EH (cell line): ENCODE measurements around the gene PRR5L.
A peak's percentile ranks its signal among the peaks of the same experiment; 100 is the strongest.
"Not testable (repeated sequence)": the region's sequence is repeated elsewhere in the genome, so short reads cannot be mapped to it uniquely, and the experiment has no call there.

Source experiments
- DNase-seq: peaks from one replicate; pipeline ENCODE4 v3.0.0-alpha.2; 2015; ENCODE audit warnings: low read depth

Gene PRR5L

GRCh38 chr11:36462321-36462720, 166.2 kb downstream of the PRR5L start:
- DNase-seq: no peak

DNA sequence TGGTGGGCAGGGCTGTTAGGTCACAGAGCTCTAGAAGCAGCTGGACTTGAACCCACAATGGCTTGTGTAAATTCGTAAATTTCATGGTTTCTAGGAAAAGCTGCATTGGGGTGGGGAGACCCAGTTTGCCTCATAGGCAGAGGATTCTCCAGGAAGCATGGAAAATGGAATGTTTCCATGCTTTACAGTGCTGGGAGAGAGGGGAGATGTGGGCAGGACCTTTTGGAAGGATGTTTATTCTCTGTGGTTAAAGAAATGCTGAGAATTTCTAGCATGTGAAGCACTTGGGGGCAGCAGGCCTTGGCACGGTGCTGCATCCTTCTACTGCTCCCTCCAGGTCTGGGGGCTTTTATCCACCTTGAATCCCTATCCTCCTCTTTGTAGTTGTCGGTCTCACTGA, 167.7 kb downstream of the PRR5L start:
- peak; percentile 82 for DNase-seq

- DNase-seq: no peak
Measured at GRCh38 chr11:36464720-36465119, 168.6 kb downstream of the PRR5L start.

GRCh38 chr11:36465449-36466163, 169.5 kb downstream of the PRR5L start:
- DNase-seq: peak; percentile 32

DNA sequence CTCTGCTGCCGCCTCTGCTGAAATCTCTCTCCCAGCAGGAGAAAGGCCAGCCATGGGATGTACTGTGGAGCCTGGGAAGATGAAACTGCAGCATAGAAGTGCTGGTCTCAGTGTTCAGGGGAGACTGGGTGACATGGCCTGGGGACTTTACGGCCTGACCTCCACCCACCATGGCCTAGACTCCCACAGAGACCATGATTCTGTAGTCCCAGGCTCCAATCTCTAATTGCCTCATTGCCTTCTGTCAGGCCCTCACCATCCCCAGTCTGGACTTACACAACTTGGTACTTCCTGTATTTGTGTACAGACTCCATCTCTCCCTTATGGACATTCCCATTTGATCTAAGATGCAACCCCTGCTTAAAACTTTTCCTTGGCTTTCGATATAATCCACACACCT, 170.9 kb downstream of the PRR5L start:
- no peak for DNase-seq

GRCh38 chr11:36467916-36468315, 171.8 kb downstream of the PRR5L start:
- no peak for DNase-seq

GRCh38 chr11:36469063-36469462, 173.0 kb downstream of the PRR5L start:
- DNase-seq: peak; percentile 27

DNA sequence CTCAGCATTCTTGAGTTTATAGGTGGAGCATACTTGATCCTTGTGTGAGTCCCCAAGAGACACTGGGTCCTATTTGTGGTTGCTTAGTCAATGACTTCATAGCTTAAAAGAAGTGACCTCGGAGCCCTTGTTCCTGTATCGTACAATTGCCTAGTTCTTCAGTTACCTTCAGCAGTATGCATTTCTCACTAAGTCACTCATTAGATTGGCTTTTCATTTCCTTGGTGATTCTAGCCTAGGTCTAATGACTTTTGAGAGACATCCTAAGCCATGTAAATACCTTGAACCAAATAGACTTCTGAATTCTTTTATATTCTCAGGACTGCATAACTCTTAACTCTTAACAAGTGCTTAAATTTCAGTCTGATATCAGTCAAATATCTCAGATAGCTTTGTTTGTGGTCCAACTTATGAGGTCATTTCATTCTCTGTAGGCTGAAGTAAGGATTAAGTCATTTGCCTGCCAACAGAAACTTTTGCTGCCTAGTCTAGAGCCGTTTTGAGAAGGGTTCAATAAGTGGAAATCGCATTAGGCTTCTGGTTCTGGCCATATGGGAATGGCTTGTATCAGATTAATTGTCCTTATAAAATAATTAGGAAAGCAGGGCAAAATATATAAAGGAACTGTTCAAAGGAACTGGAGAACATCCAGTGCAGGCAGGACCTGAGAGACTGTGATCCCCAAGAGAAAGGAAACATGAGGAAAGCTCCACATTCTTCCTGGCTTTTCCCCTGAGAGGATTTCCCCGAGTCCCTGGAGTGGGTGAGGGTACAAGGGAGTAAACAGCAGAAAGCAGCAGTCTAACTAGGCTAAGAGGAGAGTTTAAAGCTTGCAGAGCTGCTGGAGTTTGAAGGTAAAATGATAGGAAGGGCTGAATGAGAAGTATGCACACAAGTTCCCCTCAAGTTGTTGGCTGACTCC, 174.1 kb downstream of the PRR5L start:
- peak; percentile 74 for DNase-seq

DNA sequence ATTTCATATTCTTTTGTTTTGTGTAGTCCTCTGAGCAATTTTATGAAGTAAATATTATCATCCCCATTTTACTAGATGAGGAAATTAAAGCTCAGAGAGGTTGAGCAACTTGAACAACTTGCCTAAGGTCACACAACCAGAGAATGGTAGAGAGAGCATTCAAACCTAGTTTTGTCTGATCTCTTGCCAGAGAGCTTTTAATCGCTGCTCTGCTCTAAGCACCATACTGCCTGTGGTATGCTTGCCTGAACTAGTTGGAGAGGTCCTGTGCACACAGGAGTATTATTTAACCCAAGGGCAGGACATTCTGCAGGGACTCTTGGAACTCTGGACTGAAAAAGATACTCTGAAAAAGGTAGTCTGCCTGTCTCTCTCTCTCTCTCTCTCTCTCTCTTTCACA, 175.5 kb downstream of the PRR5L start:
- no peak for DNase-seq

GRCh38 chr11:36475192-36475591, 179.1 kb downstream of the PRR5L start:
- peak; percentile 46 for DNase-seq

DNA sequence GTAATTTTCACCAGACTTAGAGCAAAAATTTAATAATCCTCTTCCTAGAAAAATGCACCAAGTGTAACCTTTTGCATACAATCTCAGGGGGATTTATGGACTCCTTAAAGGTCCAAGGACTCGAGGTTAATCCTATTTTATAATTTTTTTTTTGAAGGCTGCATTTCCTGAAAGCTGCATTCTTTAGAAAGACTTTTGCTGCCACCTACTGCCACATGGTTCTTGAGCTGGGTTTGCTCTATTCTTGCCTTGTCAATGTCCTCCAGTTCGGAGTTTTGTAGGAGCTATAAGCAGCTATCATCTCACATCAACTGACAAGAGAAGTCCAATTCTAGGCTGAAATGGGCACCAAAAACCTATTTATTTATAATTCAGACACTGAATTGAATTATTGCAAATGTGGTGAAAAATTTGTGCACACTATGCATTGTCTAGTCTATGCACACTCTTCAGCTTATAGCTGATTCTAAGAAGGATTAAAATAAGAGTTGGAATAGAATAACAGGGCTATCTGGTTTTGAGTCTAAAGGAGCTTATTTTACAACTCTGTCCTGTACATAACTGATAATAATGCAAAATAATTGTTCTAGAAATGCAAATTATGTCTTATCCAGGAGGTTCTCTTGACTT, 182.7 kb downstream of the PRR5L start:
- DNase-seq: peak; percentile 66

GRCh38 chr11:36480833-36481232, 184.7 kb downstream of the PRR5L start:
- no peak for DNase-seq

DNA sequence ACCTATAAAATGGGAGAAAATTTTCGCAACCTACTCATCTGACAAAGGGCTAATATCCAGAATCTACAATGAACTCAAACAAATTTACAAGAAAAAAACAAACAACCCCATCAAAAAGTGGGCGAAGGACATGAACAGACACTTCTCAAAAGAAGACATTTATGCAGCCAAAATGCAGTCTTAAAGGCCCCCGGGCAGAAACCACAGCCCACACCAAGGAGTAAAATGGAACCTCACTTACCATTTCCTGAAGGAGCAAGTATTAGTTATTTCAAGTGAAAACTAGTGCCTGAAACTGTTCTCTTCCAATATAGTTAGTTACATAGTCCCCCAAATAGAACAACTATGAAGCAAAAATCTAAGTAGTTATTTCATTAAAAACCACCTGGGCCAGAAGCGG, 187.0 kb downstream of the PRR5L start:
- not testable (repeated sequence) for DNase-seq

DNA sequence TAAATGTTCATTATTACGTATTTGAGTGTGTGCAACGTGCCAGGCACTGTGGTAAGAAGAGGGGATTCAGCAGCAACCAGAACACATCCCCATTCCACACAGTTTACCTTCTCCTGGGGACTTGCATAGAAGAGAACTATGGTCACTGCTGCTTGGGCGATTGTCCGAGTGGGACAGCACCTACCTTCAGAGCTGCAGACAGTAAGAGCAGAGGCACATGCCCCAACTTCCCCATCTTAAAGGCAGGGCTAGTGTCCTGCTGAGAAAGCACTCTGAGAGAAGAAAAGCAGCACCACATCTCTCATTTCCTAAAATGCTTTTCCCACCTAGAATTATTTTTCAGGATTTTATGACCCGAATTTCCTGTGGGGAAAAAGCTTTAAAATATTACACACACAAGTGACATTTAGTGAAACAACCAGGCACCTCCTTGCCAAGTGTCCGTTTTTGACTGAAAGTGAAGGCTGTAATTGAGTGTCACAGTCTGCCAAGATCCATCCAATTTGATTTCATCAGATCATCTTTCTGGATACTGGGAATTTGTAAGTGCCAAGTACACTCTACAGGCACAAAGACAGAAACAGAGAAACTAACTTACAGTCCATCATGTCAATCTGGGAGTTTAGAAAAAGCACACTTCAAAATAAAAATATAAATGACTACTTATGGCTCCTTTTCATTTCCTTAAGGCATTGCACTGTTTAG, 189.4 kb downstream of the PRR5L start:
- no peak for DNase-seq

DNA sequence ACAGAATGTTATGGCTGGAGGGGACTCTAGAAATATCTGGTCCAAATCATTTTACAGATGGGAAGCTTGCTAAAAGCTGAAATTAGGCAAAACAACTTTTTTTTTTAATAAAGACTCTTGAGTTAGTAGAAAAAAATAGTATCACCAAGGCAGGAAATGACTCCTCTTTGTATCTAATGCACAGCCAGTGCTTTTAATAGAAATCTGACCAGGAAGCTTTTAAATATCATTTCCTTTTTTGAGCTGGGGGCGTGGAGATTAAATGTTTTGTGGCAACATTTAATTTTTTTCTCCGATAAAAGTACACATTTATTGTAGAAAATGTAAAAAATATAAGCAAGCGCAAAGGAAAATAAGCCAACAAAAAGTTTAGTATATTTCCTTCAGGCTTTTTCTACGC, 191.5 kb downstream of the PRR5L start:
- DNase-seq: peak; percentile 48

DNA sequence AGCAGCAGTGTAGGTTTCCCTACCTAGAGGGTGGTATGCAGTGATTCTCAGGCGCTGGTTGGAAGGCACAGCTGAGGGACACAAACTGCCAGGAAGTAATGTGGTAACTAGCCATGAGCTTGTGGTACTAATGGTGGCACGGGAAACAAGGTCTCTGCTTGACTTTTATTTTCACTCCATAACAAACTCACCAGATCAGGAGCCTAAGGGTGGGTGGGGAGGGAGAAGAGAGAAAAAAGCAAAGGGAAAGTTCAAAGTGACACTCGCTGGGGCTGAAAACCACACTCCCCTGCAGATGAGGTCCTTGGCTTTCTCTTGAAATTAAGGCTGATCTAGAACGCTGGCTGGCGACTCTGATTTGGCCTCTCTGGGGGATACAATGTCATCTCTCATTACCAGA, 192.0 kb downstream of the PRR5L start:
- no peak for DNase-seq

DNA sequence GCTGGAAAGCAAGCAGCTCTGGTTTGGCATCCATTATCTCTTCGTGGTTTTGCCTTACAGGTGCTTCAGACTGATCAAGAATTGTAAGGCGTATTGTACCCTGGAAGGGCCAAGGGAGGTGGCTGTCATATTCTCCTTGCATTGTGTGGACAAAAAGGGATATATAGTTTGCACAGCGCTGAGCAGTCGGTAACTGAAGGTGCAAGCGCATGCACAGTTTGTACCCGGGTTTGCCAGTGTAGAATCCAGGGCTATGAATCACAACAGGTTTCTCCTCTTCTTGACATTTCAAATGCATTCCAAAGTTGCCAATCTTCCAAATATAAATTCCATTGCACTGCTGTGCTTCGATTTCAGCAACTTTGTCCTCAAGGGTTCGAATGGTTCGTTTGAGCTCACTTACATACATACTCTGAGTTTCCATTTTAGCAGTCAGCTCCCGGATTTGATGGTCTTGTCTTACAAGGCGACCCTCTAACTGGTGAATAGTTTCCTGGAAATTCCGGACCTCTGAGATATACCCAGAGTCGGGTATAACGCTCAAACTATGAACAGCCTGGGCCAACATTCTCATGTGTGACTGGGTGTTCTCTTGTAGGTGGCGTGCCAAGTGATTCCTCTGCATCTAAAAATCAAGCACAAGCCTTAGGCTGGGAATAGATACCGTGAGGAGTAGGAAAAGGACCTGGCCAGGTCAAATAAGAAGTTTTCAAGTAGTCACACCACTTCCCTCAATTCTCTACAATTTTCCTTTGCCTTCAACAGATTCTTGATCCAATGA, 194.1 kb downstream of the PRR5L start:
- DNase-seq: no peak

GRCh38 chr11:36492724-36493304, 196.7 kb downstream of the PRR5L start:
- DNase-seq: peak; percentile 59

DNA sequence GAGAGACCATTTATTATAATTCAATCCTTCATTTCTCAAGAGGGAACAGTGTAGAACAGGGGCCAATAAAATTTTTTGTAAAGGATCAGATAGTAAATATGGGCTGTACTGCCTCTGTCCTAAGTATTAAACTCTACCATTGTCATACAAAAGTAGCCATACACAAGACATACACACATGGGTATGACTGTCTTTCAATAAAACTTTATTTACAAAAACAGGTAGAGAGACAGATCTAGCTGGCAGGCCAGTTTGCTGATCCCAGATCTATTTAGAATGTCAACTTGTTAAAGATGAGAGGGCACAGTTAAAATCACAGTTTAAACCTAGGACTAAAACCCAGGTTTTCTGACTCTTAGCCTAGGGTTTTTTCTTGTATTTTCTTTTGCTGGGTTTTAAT, 197.2 kb downstream of the PRR5L start:
- no peak for DNase-seq

DNA sequence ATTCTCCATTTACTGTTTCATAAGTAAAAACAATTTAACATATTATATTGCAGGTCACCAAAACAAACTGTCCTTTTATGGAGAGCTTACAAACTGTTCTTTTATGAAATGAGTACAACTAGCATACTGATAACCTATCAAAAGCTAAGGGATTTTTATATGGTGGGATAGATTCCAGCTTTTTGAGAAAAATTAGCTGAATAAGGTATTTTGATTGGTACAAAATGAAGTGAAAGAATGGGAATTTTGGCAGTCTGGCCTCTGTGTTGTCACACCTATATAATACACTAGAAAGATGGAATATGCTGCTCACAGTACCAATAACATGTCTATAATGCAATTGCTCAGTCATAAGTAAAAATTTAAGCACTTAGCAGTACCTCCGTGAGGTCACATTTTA, 202.6 kb downstream of the PRR5L start:
- DNase-seq: no peak

- DNase-seq: no peak
Measured at GRCh38 chr11:36499315-36499714, 203.2 kb downstream of the PRR5L start.
